SK-MEL-5 (cell line): ENCODE results near the gene CRB3. TPM values are rescaled to one million over a fixed set of nuclear protein-coding genes. Genes with fewer than 3 reads are reported as not detected.

ENCODE experiments used
- DNase-seq: peaks from one replicate; pipeline ENCODE4 v3.0.0-alpha.2; 2016; ENCODE audit warnings: low read depth, low spot score
- in situ Hi-C: cut with HindIII; loops from 2 replicates; pipeline ENCODE4 v1.10.0; 2016; ENCODE audit warnings: low sequenced_read_pairs, high pct_unique_total_duplicates, low pct_unique_long_range_greater_than_20kb
- polyA plus RNA-seq, 2 experiments: library from polyadenylated mRNA; depleted of rRNA; stranded (reverse); fragments of >200 nt; gene quantifications; 2 replicates each; pipeline ENCODE4 v1.2.3, GENCODE V29; 2015
- total RNA-seq: library from RNA; depleted of rRNA; stranded (reverse); fragments of >200 nt; shearing (Covaris generic); gene quantifications from 2 replicates; pipeline ENCODE4 v1.2.3, GENCODE V29; 2014; rRNA removed

CRB3 gene
- total RNA-seq, result 0.24 and 0.58 TPM in 2 replicates
- polyA plus RNA-seq (2015; cell fraction: cytosol; rRNA removed), result 0.57 TPM in 1 of 2 replicates, not detected in the other
- polyA plus RNA-seq (2015; cell fraction: nucleus; rRNA removed), result not detected in 2 replicates

GRCh38 chr19:6464070-6464873 is at the start of gene CRB3:
TSS of gene CRB3 (plus strand) at chr19:6464271. CDS start at chr19:6464702, 431 bp downstream.
- no peak for DNase-seq
- in situ Hi-C loops, result no loop called here

GRCh38 chr19:6414793-6415590 is 49.1 kb upstream of the CRB3 start:
- in situ Hi-C loops, result no loop called here
- no peak for DNase-seq

- in situ Hi-C loops, result no loop called here
- no peak for DNase-seq
These were observed 48.4 kb upstream of the CRB3 start for GRCh38 chr19:6415591-6416190.

- DNase-seq, result no peak
- in situ Hi-C loops, result no loop called here
These were observed 47.2 kb upstream of the CRB3 start for GRCh38 chr19:6416658-6417405.

- in situ Hi-C loops, result no loop called here
These were observed 46.1 kb upstream of the CRB3 start for GRCh38 chr19:6417713-6418561.

GRCh38 chr19:6418562-6418932 is 45.5 kb upstream of the CRB3 start:
- DNase-seq, result no peak
- in situ Hi-C loops, result no loop called here

More at GRCh38 chr19:6417713-6418561, 46.1 kb upstream of the CRB3 start:
- DNase-seq, result peak; percentile 45

- in situ Hi-C loops, result no loop called here
These were observed 42.7 kb upstream of the CRB3 start for GRCh38 chr19:6421075-6422014.

GRCh38 chr19:6423499-6424194 is 40.4 kb upstream of the CRB3 start:
- DNase-seq, result peak; percentile 62
- in situ Hi-C loops, result no loop called here

More at GRCh38 chr19:6421075-6422014, 42.7 kb upstream of the CRB3 start:
- DNase-seq, result no peak

GRCh38 chr19:6424195-6424938 is 39.7 kb upstream of the CRB3 start, which contains the start of gene KHSRP:
TSS of gene KHSRP (minus strand) at chr19:6424811. CDS start at chr19:6424701, 110 bp downstream.
- in situ Hi-C loops, result no loop called here
- DNase-seq, result no peak

GRCh38 chr19:6424939-6425731 is 38.9 kb upstream of the CRB3 start:
- in situ Hi-C loops, result no loop called here
- DNase-seq, result peak; percentile 99

- in situ Hi-C loops, result no loop called here
These were observed 38.1 kb upstream of the CRB3 start for GRCh38 chr19:6425732-6426620.

GRCh38 chr19:6427131-6427530 is 36.9 kb upstream of the CRB3 start:
- in situ Hi-C loops, result no loop called here
- DNase-seq, result no peak

More at GRCh38 chr19:6425732-6426620, 38.1 kb upstream of the CRB3 start:
- DNase-seq, result peak; percentile 33
